NCI-H2081 (cell line): Measurements from ENCODE around the gene VMP1.
"Not testable (repeated sequence)": the region's sequence is repeated elsewhere in the genome, so short reads cannot be mapped to it uniquely, and the experiment has no call there.

Experiments used
- DNase-seq, 2 experiments: peaks; one replicate each; lab custom pipeline; 2025; lab: John Stamatoyannopoulos, UW

VMP1 gene

GRCh38 chr17:59754552-59754951, 47.1 kb downstream of the VMP1 start:
- no peak for DNase-seq

- DNase-seq, result not testable (repeated sequence)
These were observed 47.6 kb downstream of the VMP1 start for GRCh38 chr17:59755069-59755468.

DNA sequence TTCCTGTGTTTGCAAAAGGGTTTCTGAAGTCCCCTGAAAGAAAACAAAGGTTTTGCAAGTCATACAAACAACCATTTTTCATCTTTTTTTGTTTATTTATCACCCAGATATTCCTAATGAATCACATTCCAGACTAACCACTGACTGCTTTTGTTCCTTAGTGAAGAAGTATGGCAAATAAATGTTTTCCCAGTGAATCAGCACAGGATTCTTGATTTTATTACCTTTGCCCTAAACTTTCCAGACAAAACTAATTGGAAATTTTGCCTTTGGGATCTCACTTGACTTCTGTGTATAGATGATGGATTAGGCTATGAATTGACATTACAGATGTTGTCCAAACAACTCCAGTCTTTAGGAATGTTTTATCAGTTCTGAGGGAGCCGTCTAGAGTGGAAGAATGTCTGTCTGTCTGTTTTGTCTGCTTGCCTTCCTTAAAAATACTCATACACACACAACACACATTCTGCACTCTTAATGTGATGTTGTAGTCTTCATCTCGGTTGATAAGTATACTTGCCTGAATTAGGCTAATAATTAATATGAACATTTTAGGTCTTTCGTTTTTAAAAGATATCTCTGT, 48.9 kb downstream of the VMP1 start:
- no peak for DNase-seq

DNA sequence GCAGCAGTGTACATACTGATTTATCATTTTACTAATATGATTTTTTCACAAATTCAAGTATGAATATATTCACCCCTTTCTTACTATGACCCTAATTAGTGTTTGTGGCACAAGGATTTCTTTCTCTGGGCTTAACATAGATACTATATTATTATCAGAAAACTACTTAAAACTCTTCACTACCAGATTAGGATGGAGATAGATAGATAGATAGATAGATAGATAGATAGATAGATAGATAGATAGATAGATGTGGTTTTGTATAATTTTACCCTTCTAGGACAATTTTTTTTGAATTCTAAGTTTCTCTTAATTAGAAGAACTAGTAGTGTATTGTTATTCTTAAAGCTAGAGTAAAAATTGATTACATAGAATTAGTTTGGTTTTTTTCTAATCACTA, 49.6 kb downstream of the VMP1 start:
- no peak for DNase-seq

DNA sequence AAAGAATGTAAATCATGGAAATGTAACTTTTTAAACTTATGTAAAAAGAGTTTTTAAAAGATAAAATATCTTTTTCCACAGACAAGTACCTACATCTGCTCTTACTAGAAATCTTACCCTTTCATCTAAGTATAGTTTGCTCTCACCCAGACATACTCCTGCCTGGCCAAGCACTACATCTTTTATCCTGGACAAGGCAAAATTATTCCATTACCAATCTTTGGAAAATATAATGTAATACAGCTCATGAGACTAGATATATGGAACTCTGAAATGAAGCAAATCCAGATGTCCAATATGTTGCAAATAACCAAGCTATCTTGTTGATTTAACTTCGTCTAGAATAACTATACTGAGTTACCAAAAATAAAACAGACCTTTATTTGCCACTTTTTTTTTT, 50.0 kb downstream of the VMP1 start:
- DNase-seq, result no peak

DNA sequence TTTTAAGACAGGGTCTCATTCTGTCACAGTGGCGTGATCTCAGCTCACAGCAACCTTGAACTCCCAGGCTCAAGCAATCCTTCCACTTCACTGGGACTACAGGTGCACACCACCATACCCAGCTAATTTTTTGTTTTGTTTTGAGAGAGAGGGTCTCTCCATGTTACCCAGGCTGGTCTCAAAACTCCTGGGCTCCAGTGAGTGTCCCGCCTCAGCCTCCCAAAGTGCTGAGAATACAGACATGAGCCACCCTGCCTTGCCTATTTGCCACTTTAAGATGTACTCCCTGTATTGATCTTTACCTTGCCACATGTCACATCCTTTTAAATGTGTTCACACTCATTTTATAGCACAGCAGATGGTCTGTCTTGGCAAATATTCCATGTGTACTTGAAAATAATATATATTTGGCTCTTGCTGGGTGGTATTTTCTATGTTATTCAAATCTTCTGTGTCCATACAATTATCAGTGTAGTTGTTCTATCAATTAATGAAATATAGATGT, 50.5 kb downstream of the VMP1 start:
- no peak for DNase-seq

GRCh38 chr17:59758998-59759651, 51.7 kb downstream of the VMP1 start:
- DNase-seq, result not testable (repeated sequence)

- DNase-seq, result no peak
These were observed 52.7 kb downstream of the VMP1 start for GRCh38 chr17:59760160-59760559.

DNA sequence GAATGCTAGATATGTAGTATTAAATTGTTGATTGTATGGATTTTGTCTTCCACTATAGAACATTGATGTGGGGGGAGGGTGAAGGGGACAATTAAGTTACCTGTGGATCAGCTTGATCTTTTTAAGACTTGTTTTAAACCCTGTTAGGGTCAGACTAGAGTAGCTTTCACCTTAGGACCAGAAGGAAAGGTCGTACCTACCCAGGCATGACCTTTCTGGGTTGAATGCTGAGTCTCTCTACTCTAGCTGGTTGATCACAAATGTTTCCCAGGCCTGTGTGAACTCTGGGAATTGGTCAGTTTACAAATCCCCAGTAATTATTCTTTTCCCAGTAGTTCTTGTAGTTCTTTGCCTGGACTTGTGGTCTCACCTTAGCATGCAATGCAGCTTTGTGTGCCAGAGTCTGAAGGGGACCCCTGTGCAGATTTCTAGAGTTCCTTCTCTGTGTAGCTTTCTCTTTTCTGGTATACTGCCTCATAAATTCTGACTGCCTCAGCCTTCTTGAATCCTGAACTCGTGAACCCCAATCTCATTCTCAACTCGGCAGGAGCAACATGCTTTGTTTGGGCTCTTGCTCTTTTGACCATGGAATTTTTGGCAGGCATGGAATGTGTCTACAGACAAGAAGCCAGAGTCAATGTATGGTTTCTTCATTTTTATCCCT, 54.1 kb downstream of the VMP1 start:
- no peak for DNase-seq

- no peak for DNase-seq
These were observed 54.8 kb downstream of the VMP1 start for GRCh38 chr17:59762049-59762823.

DNA sequence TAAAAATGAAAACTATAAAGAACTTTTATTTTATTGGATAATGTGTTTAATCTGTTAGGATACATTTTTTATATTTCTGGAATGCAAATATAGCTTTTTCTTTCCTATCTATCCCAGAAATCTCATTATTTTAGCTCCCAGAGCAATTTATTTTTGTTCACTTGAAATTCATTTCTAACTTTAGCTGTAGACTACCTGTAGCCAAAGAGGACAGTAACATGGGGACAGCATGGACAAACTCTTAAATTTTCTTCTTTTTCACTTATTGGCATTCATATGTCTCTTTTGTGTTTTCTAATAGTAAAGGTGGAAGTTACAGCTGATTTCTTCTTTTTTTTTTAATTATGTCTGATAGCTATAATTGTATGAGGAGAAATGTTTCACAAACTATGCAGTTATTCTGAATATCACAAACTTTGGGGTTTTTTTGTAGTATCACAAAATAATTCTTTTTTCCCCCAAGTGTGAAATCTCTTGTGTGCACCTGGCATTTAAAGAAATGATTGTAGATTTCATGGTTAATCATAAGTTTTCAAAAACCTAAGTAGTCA, 55.4 kb downstream of the VMP1 start:
- no peak for DNase-seq

DNA sequence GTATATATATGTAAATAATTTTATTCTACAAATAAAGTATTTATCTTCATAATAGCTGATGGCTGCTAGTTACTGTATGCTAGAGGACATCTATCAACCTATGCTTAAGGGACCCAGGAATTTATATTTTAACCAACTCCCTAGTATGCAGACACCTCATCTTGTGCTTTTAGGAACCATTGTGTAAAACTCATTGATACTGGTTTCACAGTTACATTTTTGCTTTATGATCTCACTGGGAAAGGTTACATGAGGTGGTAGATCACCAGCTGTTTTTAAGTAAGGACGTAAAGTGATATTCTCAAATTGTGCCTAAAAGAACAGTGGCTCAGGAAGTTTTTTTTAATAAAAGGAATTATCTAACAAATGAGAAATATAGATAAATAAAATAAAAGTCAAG, 56.4 kb downstream of the VMP1 start:
- no peak for DNase-seq

DNA sequence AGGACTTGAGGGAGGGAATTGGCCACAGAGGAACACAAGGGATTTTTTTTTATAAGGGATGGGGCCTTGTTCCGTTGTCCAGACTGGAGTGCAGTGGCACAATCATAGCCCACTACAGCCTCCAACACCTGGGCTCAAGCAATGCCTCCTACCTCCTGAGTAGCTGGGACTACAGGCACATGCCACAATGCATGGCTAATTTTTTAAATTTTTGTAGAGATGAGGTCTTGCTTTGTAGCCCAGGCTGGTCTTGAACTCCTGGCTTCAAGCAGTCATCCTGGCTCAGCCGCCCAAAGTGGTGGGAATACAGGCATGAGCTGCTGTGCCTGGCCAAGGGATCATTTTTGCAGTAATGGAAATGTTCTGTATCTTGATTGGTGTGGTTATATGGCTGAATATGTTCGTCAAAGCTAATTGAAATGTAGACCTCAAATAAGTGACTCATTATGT, 56.9 kb downstream of the VMP1 start:
- no peak for DNase-seq

DNA sequence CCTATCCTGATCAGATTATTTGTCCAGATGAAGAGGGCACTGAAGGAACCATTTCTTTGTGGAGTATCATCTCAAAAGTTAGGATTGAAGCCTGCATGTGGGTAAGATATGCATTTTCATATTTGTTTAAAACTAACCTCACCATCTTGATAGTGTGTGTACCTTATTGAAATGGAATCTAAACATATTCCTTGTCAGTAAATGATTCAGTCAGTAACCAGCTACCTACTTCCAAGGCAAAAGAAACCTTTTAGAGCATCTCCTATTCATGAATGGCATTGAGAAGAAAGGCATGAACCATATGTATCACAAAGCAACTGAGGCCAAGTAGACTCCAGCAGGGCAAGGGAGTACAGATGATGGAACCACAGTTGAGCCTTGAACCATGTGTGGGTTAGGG, 57.6 kb downstream of the VMP1 start:
- DNase-seq, result no peak

DNA sequence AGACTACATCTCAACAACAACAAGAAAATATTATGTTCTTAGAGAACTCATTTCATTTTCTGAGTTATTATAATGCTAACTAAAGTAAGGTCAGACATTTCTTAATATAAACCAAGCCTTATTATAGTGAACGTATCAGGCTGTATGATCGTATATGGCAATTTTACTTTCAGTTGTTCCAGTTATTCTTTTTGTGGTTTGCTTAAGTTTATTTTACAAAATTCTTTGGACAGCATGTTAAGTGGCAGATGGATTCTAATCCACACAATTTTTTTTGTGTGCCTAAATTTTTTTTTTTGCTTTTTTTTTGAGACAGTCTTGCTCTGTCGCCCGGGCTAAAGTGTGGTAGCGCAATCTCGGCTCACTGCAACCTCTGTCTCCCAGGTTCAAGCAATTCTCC, 59.0 kb downstream of the VMP1 start:
- no peak for DNase-seq

DNA sequence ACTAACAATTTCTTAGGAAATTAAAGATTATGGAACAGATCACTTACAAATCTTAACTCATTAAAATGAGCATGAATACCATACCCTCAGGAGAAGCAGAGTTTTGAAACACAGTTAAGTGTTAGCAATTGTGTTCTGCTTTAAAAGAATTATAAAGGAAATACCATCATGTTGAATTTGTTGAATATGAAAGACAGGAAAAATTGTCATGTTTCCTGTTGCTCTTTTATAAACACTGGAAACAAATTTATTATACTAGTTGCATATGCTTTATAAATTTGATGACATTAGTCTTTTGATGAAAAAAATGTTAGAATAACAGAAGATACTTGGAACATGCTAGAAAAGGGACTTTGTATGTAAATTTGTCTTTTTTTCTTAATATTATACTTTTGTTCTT, 59.7 kb downstream of the VMP1 start:
- no peak for DNase-seq

GRCh38 chr17:59769887-59770286, 62.4 kb downstream of the VMP1 start:
- DNase-seq, result no peak

DNA sequence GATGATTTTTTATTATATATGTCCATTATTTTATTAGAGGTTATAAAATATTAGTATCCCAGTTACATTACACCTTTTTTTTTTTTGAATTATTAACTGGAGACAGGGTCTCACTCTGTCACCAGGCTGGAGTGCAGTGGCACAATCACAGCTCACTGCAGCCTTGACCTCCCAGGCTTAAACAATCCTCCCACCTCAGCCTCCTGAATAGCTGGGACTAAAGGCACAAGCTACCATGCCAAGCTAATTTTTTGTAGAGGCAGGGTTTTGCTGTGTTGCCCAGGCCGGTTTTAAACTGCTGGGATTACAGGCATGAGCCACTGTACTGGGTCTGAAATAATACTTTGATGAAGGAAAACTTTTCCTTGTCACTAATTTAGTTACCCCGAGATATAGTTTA, 63.6 kb downstream of the VMP1 start:
- DNase-seq, result no peak

DNA sequence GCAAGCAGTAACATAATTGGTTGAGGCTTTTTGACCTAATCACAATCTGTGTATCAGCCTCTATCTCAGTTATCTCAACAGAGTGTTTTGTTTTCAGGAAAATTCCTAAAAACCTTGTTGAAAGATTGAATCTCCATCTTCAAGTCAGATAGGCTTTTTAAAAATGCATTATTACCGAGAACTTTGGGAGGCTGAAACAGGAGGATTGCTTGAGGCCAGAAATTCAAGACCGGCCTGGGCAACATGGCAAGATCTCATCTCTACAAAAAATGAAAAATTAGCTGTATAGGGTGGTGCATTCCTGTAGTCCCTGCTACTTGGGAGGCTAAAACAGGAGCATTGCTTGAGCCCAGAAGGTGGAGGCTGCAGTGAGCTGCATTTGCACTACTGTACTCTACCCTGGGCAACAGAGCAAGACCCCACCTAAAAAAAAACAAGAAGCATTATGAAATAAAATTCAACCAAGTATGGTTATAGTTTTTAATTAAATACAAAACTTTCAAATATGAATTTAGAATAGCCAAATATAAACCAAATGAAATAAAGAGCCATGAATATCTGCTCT, 68.4 kb downstream of the VMP1 start:
- DNase-seq, result no peak

GRCh38 chr17:59776577-59776976, 69.1 kb downstream of the VMP1 start:
- DNase-seq, result no peak

GRCh38 chr17:59777033-59777432, 69.6 kb downstream of the VMP1 start:
- no peak for DNase-seq

DNA sequence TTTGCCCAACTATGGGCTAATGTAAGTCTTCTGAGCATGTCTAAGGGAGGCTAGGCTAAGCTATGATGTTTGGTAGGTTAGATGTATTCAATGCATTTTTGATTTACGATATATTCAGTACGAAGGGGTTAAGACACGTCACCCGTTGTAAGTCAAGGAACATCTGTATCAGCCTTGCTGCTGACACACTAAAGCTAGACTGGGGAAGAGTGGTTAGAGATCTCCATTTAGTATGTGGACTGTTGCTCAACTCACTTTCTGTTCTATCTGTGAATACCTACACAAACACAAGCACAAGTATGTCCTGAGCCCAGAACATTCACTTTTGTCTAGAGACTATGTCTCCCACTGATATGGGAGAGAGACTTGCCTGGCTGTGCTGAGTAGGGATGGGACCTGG, 71.5 kb downstream of the VMP1 start:
- no peak for DNase-seq
